HCT116 (cell line): ENCODE measurements around the gene ZNF521. TPM values are rescaled to one million over a fixed set of nuclear protein-coding genes. Genes with fewer than 3 reads are reported as not detected.

Source experiments
- ATAC-seq: fragments of 200-7000 bp; cut with Tn5 transposase; 2 replicates; pipeline ENCODE4 v1.9.1; 2020; ENCODE audit warnings: mild to moderate bottlenecking, moderate library complexity
- BruUV-seq: library from RNA; stranded (reverse); fragments of 400-500 nt; replicated peaks from 2 replicates; lab custom pipeline; 2021; lab: Mats Ljungman, UMichigan
- CTCF ChIA-PET: fragments of 300-600 bp; sonication (Branson Sonifier 250); formaldehyde crosslinking; loops from one replicate; lab custom pipeline; 2021; ENCODE audit warnings: antibody characterized with exemption; lab: Charles Lee
- POLR2A ChIA-PET: fragments of 300-600, 350-600 bp; sonication (Branson Sonifier 250); formaldehyde crosslinking; loops from one replicate; lab custom pipeline; 2021; ENCODE audit warnings: antibody characterized with exemption; lab: Charles Lee
- RAD21 ChIA-PET, 2 experiments: fragments of 300-600 bp; sonication (Branson Sonifier 250); formaldehyde crosslinking; loops; one replicate each; lab custom pipeline; 2023; ENCODE audit warnings: low total read pairs in 2 of 2; ENCODE audit not compliant: uncharacterized antibody in 2 of 2, unreplicated experiment in 2 of 2, low non-redundant PET in 1 of 2; lab: Charles Lee
- DNase-seq: peaks from one replicate; pipeline ENCODE4 v3.0.0-alpha.2; 2010; ENCODE audit warnings: low read depth, low spot score
- H2AFZ ChIP-seq: fragments of 200-600 bp; shearing (Covaris generic), sonication (generic); 2 replicates; pipeline ENCODE4 v1.6.1; 2017; ENCODE audit warnings: low read depth, mixed run types, mixed read lengths, antibody characterized with exemption, low read length; ENCODE audit not compliant: poor library complexity, severe bottlenecking
- H3K27ac ChIP-seq: 2 replicates; pipeline ENCODE4 v1.5.1; 2012; ENCODE audit warnings: low read depth, low read length
- H3K27me3 ChIP-seq: fragments of 200-600 bp; sonication (generic); 2 replicates; pipeline ENCODE4 v1.6.1; 2016; ENCODE audit warnings: mixed run types, low read length, mixed read lengths; ENCODE audit not compliant: insufficient read depth
- H3K36me3 ChIP-seq, 2 experiments: fragments of 200-500 bp in 1 of 2; fragments of 200-600 bp in 1 of 2; sonication (Bioruptor generic) in 1 of 2; sonication (generic) in 1 of 2; 2 replicates each; pipeline versions ENCODE4 v1.5.1 to v1.6.1; 2014 to 2016; ENCODE audit warnings: low read length in 2 of 2, inconsistent platforms in 1 of 2, mixed read lengths in 1 of 2, mixed run types in 1 of 2; ENCODE audit not compliant: insufficient read depth in 2 of 2, control insufficient read depth in 1 of 2
- H3K4me1 ChIP-seq, 2 experiments: fragments of 200-600 bp in 1 of 2; sonication (generic) in 1 of 2; 2 replicates each; pipeline versions ENCODE4 v1.5.1 to v1.6.1; 2012 to 2017; ENCODE audit warnings: low read length in 2 of 2, inconsistent platforms in 1 of 2, mild to moderate bottlenecking in 1 of 2, mixed read lengths in 1 of 2, mixed run types in 1 of 2, moderate library complexity in 1 of 2; ENCODE audit not compliant: insufficient read depth in 2 of 2, control insufficient read depth in 1 of 2
- H3K4me2 ChIP-seq: fragments of 200-600 bp; sonication (generic); 2 replicates; pipeline ENCODE4 v1.6.1; 2017; ENCODE audit warnings: mixed run types, low read length, mixed read lengths
- H3K4me3 ChIP-seq, 2 experiments: fragments of 200-600 bp in 1 of 2; sonication (generic) in 1 of 2; replicated peaks in 1 of 2; 2 replicates each; pipeline ENCODE4 v1.5.1; 2011 to 2016; ENCODE audit warnings: low read length in 2 of 2, control low read depth in 1 of 2, low read depth in 1 of 2, mild to moderate bottlenecking in 1 of 2, mixed read lengths in 1 of 2, mixed run types in 1 of 2
- H3K79me2 ChIP-seq: fragments of 200-600 bp; sonication (generic); 2 replicates; pipeline ENCODE4 v1.6.1; 2017; ENCODE audit warnings: mild to moderate bottlenecking, mixed run types, low read length, moderate library complexity, mixed read lengths; ENCODE audit not compliant: insufficient read depth
- H3K9ac ChIP-seq: fragments of 200-600 bp; sonication (generic); 2 replicates; pipeline ENCODE4 v1.6.1; 2016; ENCODE audit warnings: low read length, mixed read lengths
- H3K9me2 ChIP-seq: fragments of 200-600 bp; sonication (generic), shearing (Covaris generic); 2 replicates; pipeline ENCODE4 v1.6.1; 2017; ENCODE audit warnings: mixed run types, mild to moderate bottlenecking, moderate library complexity; ENCODE audit not compliant: insufficient read depth
- H3K9me3 ChIP-seq, 2 experiments: fragments of 200-500 bp in 1 of 2; fragments of 200-600 bp in 1 of 2; sonication (Bioruptor generic) in 1 of 2; sonication (generic) in 1 of 2; 2 replicates each; pipeline ENCODE4 v1.6.1; 2014 to 2017; ENCODE audit warnings: low read length in 2 of 2, mixed read lengths in 2 of 2, inconsistent platforms in 1 of 2, low read depth in 1 of 2, mild to moderate bottlenecking in 1 of 2, mixed run types in 1 of 2, moderate library complexity in 1 of 2; ENCODE audit not compliant: control insufficient read depth in 1 of 2, insufficient read depth in 1 of 2
- H4K20me1 ChIP-seq: fragments of 200-600 bp; sonication (generic), shearing (Covaris generic); 2 replicates; pipeline ENCODE4 v1.6.1; 2017; ENCODE audit warnings: mixed run types, mild to moderate bottlenecking, moderate library complexity; ENCODE audit not compliant: insufficient read depth
- CBX3 ChIP-seq: IDR thresholded peaks from 2 replicates; pipeline ENCODE4 v1.6.1; 2012; ENCODE audit warnings: low read depth
- CEBPB ChIP-seq: IDR thresholded peaks from 2 replicates; pipeline ENCODE4 v1.6.1; 2012; ENCODE audit warnings: low read depth
- CTCF ChIP-seq, 3 experiments: fragments of 200-600 bp in 1 of 3; sonication (generic) in 1 of 3; IDR thresholded peaks in 2 of 3; conservative IDR thresholded peaks in 1 of 3; 2 replicates each; pipeline ENCODE4 v1.5.1; 2012 to 2017; ENCODE audit warnings: low read depth in 2 of 3, low read length in 2 of 3, antibody characterized with exemption in 1 of 3, borderline replicate concordance in 1 of 3, control low read depth in 1 of 3, mild to moderate bottlenecking in 1 of 3, mixed read lengths in 1 of 3, mixed run types in 1 of 3, moderate library complexity in 1 of 3; ENCODE audit not compliant: insufficient read depth in 1 of 3
- EGR1 ChIP-seq: IDR thresholded peaks from 2 replicates; pipeline ENCODE4 v1.6.1; 2012; ENCODE audit warnings: low read depth
- ELF1 ChIP-seq: IDR thresholded peaks from 2 replicates; pipeline ENCODE4 v1.6.1; 2012; ENCODE audit warnings: low read depth, borderline replicate concordance
- EZH2 ChIP-seq: fragments of 200-600 bp; sonication (generic); IDR thresholded peaks from 2 replicates; pipeline ENCODE4 v1.6.1; 2017; ENCODE audit warnings: antibody characterized with exemption, mixed run types
- POLR2A ChIP-seq: IDR thresholded peaks from 2 replicates; pipeline ENCODE4 v1.7.0; 2011; ENCODE audit warnings: borderline replicate concordance; ENCODE audit not compliant: insufficient read depth, insufficient read length; ENCODE audit errors: extremely low read depth
- SIN3A ChIP-seq: IDR thresholded peaks from 2 replicates; pipeline ENCODE4 v1.6.1; 2012; ENCODE audit warnings: low read depth
- SP1 ChIP-seq: IDR thresholded peaks from 2 replicates; pipeline ENCODE4 v1.6.1; 2012; ENCODE audit warnings: low read depth
- SRF ChIP-seq: IDR thresholded peaks from 2 replicates; pipeline ENCODE4 v1.6.1; 2012; ENCODE audit warnings: low read depth
- TCF7L2 ChIP-seq: IDR thresholded peaks from 2 replicates; pipeline ENCODE4 v1.7.0; 2011; ENCODE audit warnings: borderline replicate concordance, inconsistent platforms; ENCODE audit not compliant: insufficient read depth, insufficient read length; ENCODE audit errors: extremely low read depth
- YY1 ChIP-seq: IDR thresholded peaks from 2 replicates; pipeline ENCODE4 v1.6.1; 2011; ENCODE audit warnings: low read length, low read depth, moderate library complexity, mild to moderate bottlenecking; ENCODE audit not compliant: insufficient replicate concordance; ENCODE audit errors: extremely low read depth
- ZFX ChIP-seq: fragments of 450-650 bp; IDR thresholded peaks from 2 replicates; pipeline ENCODE4 v1.6.1; 2017
- intact Hi-C: fragments of 100-400 bp; cut with micrococcal nuclease; formaldehyde crosslinking; loops from 2 replicates; pipeline ENCODE4 v1.10.0; 2022
- total RNA-seq: library from RNA; stranded (reverse); gene quantifications from one replicate; pipeline ENCODE4 v1.2.1, GENCODE V29; 2021; ENCODE audit not compliant: unreplicated experiment

Gene ZNF521
- total RNA-seq, 1 experiment from 2014 or later, result 0.10 TPM

- Histone ChIP-seq H4K20me1 (no peaks in the 10 kb centered on the region), H3K4me3 (no peak overlapping the region), H3K36me3 (no peaks in the 10 kb centered on the region), H3K9me3 (no peaks in the 10 kb centered on the region)
- POLR2A ChIA-PET, result no interaction called here
- no TSS peak for BruUV-seq
- intact Hi-C loops, result no loop called here
- TF ChIP-seq SIN3A (no peak), YY1 (no peak), ZFX (no peak), CEBPB (no peak), POLR2A (no peak), SP1 (no peak), SRF (no peak), ELF1 (no peak), EGR1 (no peak), TCF7L2 (no peak), CBX3 (no peak), EZH2 (no peak), CTCF (IDR thresholded peaks at IDR 0.05 in 2 of 3, conservative IDR thresholded peaks at IDR 0.05 in 1 of 3; ENCODE audit: borderline replicate concordance in 1 of 3, insufficient read depth in 1 of 3, low read depth in 2 of 3, low read length in 2 of 3) (no peak)
- TF ChIP-seq, all 23 proteins: peak for 0
- Histone ChIP-seq H3K9me2 (no peaks in the 10 kb centered on the region), H2AFZ (no peak overlapping the region), H3K27me3 (no peaks in the 10 kb centered on the region), H3K4me1 (no peaks in the 10 kb centered on the region), H3K27ac (no peak overlapping the region), H3K9ac (no peak overlapping the region), H3K4me2 (no peak overlapping the region), H3K79me2 (no peaks in the 10 kb centered on the region)
- no peak for DNase-seq
- RAD21 ChIA-PET, result no interaction called here
- CTCF ChIA-PET, result no interaction called here
- no peak for ATAC-seq
These were observed 308.9 kb downstream of the ZNF521 start for GRCh38 chr18:25043104-25043503.
